Lower leg skin (tissue), 3 donors: ENCODE results near the gene GRM7.

Experiments used
- POLR2A ChIP-seq, 2 donors: fragments of 450-650 bp; IDR thresholded peaks; one replicate each; pipeline ENCODE4 v1.6.1; 2016 to 2017; ENCODE audit warnings: antibody characterized with exemption in 2 of 2, mild to moderate bottlenecking in 1 of 2, moderate library complexity in 1 of 2
- TF ChIP-seq, protein P1 (sequence below), 3 donors: fragments of 450-650 bp; IDR thresholded peaks; one replicate each; pipeline ENCODE4 v1.5.1; 2016; ENCODE audit warnings: antibody characterized with exemption in 3 of 3, mild to moderate bottlenecking in 3 of 3, moderate library complexity in 2 of 3

DNA sequence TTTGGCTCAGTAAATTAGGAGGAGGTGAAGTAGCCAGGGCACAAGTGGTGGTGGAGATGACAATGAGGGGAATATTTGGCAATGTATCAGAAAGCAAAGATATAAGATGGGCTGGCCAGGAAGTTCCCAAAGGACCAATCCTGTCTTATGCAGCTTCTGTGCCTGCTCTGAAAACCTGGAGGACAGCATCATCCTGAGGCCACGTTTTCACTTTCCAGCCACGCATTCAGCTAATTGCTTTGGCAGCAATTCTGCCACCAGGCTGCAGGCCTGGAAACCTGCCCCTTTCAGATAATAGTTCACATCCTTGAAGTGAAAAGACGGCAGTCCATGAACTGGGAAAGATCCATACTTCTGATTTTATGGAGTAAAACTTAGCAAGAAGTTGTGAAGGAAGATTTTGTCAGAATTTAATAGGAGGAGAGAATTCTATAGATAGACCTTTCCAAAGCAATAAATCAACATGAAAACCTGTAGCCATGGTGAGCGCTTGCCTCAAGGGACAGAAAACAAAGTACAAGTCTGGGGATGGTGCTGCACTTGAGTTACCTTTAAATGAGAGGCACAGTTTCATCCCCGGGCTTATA lies 682.5 kb downstream of the GRM7 start:
- TF ChIP-seq, protein P1, sequence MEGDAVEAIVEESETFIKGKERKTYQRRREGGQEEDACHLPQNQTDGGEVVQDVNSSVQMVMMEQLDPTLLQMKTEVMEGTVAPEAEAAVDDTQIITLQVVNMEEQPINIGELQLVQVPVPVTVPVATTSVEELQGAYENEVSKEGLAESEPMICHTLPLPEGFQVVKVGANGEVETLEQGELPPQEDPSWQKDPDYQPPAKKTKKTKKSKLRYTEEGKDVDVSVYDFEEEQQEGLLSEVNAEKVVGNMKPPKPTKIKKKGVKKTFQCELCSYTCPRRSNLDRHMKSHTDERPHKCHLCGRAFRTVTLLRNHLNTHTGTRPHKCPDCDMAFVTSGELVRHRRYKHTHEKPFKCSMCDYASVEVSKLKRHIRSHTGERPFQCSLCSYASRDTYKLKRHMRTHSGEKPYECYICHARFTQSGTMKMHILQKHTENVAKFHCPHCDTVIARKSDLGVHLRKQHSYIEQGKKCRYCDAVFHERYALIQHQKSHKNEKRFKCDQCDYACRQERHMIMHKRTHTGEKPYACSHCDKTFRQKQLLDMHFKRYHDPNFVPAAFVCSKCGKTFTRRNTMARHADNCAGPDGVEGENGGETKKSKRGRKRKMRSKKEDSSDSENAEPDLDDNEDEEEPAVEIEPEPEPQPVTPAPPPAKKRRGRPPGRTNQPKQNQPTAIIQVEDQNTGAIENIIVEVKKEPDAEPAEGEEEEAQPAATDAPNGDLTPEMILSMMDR (IDR thresholded peaks at IDR 0.05) = no peak
- TF ChIP-seq POLR2A (IDR thresholded peaks at IDR 0.05) = no peak
